Neural cell (in vitro differentiated cells): ENCODE measurements around the gene CSMD2. TPM values are rescaled to one million over a fixed set of nuclear protein-coding genes. Genes with fewer than 3 reads are reported as not detected.

Experiments used
- H2AFZ ChIP-seq: fragments of 200-600, 300-800 bp; sonication (generic), shearing (Covaris generic); 2 replicates; pipeline ENCODE4 v1.6.0; 2014; ENCODE audit warnings: low read depth, mild to moderate bottlenecking, antibody characterized with exemption, low read length, moderate library complexity
- H3F3A ChIP-seq: fragments of 200-600 bp; shearing (Covaris generic); 2 replicates; pipeline ENCODE4 v1.6.1; 2016; ENCODE audit warnings: mild to moderate bottlenecking, moderate library complexity, mixed read lengths, antibody characterized with exemption, low read length; ENCODE audit not compliant: insufficient read depth, poor library complexity, severe bottlenecking
- H3K27ac ChIP-seq: fragments of 200-600, 300-800 bp; sonication (generic), shearing (Covaris generic); 2 replicates; pipeline ENCODE4 v1.5.1; 2014; ENCODE audit warnings: mild to moderate bottlenecking, low read length, moderate library complexity
- H3K27me3 ChIP-seq: fragments of 300-800, 200-600 bp; sonication (generic), shearing (Covaris generic); 2 replicates; pipeline ENCODE4 v1.6.0; 2014; ENCODE audit warnings: mild to moderate bottlenecking, low read depth, low read length, moderate library complexity; ENCODE audit not compliant: insufficient read depth
- H3K36me3 ChIP-seq: fragments of 300-800, 200-600 bp; sonication (generic), shearing (Covaris generic); 2 replicates; pipeline ENCODE4 v1.5.1; 2014; ENCODE audit warnings: mild to moderate bottlenecking, antibody characterized with exemption, low read length, moderate library complexity; ENCODE audit not compliant: insufficient read depth
- H3K4me2 ChIP-seq: fragments of 300-800, 200-600 bp; sonication (generic), shearing (Covaris generic); 2 replicates; pipeline ENCODE4 v1.6.0; 2014; ENCODE audit warnings: mild to moderate bottlenecking, low read length
- H3K4me3 ChIP-seq: fragments of 300-800, 200-600 bp; sonication (generic), shearing (Covaris generic); 2 replicates; pipeline ENCODE4 v1.5.1; 2014; ENCODE audit warnings: mild to moderate bottlenecking, low read length, moderate library complexity
- H3K79me2 ChIP-seq: fragments of 200-600 bp; shearing (Covaris generic); replicated peaks from 2 replicates; pipeline ENCODE4 v1.6.0; 2014; ENCODE audit warnings: mild to moderate bottlenecking, low read length, moderate library complexity; ENCODE audit not compliant: insufficient read depth
- H3K9ac ChIP-seq: fragments of 300-800, 200-600 bp; sonication (generic), shearing (Covaris generic); 2 replicates; pipeline ENCODE4 v1.6.1; 2016; ENCODE audit warnings: mild to moderate bottlenecking, low read length, mixed read lengths
- H3K9me2 ChIP-seq: fragments of 200-600 bp; shearing (Covaris generic); 2 replicates; pipeline ENCODE4 v1.6.1; 2016; ENCODE audit warnings: mild to moderate bottlenecking, low read length, mixed read lengths; ENCODE audit not compliant: insufficient read depth
- H3K9me3 ChIP-seq: fragments of 200-600, 300-800 bp; sonication (generic), shearing (Covaris generic); 2 replicates; pipeline ENCODE4 v1.6.1; 2016; ENCODE audit warnings: mild to moderate bottlenecking, mixed run types, low read length, moderate library complexity, mixed read lengths
- H4K20me1 ChIP-seq: fragments of 200-600 bp; shearing (Covaris generic); 2 replicates; pipeline ENCODE4 v1.6.1; 2016; ENCODE audit warnings: mild to moderate bottlenecking, mixed run types; ENCODE audit not compliant: insufficient read depth
- EP300 ChIP-seq: fragments of 450-650 bp; conservative IDR thresholded peaks from 2 replicates; pipeline ENCODE4 v1.6.1; 2014; ENCODE audit warnings: antibody characterized with exemption, mild to moderate bottlenecking, moderate library complexity; ENCODE audit not compliant: poor library complexity, severe bottlenecking
- EZH2 ChIP-seq: fragments of 200-600, 300-800 bp; shearing (Covaris generic), sonication (generic); IDR thresholded peaks from 2 replicates; pipeline ENCODE4 v1.6.1; 2014; ENCODE audit warnings: antibody characterized with exemption, low read length, borderline replicate concordance, mild to moderate bottlenecking; ENCODE audit not compliant: insufficient read depth, poor library complexity, severe bottlenecking
- MXI1 ChIP-seq: fragments of 450-650 bp; conservative IDR thresholded peaks from 2 replicates; pipeline ENCODE4 v1.6.1; 2014; ENCODE audit warnings: antibody characterized with exemption, mild to moderate bottlenecking; ENCODE audit not compliant: poor library complexity, severe bottlenecking
- POLR2AphosphoS5 ChIP-seq: IDR thresholded peaks from 2 replicates; pipeline ENCODE4 v1.6.1; 2012
- RAD21 ChIP-seq: fragments of 450-650 bp; conservative IDR thresholded peaks from 2 replicates; pipeline ENCODE4 v1.6.1; 2014; ENCODE audit warnings: antibody characterized with exemption, mild to moderate bottlenecking, moderate library complexity
- SMC3 ChIP-seq: fragments of 450-650 bp; conservative IDR thresholded peaks from 2 replicates; pipeline ENCODE4 v1.6.1; 2014; ENCODE audit warnings: antibody characterized with exemption, mild to moderate bottlenecking, moderate library complexity; ENCODE audit not compliant: poor library complexity
- TAF1 ChIP-seq: IDR thresholded peaks from 2 replicates; pipeline ENCODE4 v1.6.1; 2012; ENCODE audit warnings: low read depth
- polyA plus RNA-seq: library from polyadenylated mRNA; depleted of rRNA; stranded (reverse); fragments of >200 nt; gene quantifications from 2 replicates; pipeline ENCODE4 v1.2.3, GENCODE V29; 2014
- TF ChIP-seq, protein P1 (sequence below): IDR thresholded peaks from 2 replicates; pipeline ENCODE4 v1.6.1; 2012; ENCODE audit warnings: borderline replicate concordance
- TF ChIP-seq, protein P2 (sequence below): fragments of 450-650 bp; IDR thresholded peaks from 2 replicates; pipeline ENCODE4 v1.5.1; 2014; ENCODE audit warnings: antibody characterized with exemption, mild to moderate bottlenecking, moderate library complexity; ENCODE audit not compliant: poor library complexity, severe bottlenecking

The CSMD2 gene
- polyA plus RNA-seq, 1 donor from 2014 or later: 9.6 TPM

DNA sequence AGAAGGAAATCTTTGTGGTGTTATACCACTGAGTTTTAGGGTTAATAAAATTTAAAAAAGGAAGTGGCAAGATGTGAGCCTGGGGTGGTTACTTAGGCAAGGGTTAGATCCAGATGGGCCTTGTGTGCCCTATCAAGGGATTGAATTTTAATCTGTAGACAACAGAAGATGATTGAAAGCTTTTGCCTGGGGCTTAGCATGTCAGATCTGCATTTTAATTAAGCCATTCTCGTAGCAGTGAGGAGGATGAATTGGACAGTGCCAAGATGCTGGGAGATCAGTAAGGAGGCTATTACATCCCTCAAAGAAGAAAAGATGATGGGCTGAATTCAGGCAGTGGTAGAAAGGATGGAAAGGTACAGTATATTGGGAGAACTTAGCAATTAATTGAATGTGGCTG lies 258.9 kb downstream of the CSMD2 start:
- TF ChIP-seq, protein P1, sequence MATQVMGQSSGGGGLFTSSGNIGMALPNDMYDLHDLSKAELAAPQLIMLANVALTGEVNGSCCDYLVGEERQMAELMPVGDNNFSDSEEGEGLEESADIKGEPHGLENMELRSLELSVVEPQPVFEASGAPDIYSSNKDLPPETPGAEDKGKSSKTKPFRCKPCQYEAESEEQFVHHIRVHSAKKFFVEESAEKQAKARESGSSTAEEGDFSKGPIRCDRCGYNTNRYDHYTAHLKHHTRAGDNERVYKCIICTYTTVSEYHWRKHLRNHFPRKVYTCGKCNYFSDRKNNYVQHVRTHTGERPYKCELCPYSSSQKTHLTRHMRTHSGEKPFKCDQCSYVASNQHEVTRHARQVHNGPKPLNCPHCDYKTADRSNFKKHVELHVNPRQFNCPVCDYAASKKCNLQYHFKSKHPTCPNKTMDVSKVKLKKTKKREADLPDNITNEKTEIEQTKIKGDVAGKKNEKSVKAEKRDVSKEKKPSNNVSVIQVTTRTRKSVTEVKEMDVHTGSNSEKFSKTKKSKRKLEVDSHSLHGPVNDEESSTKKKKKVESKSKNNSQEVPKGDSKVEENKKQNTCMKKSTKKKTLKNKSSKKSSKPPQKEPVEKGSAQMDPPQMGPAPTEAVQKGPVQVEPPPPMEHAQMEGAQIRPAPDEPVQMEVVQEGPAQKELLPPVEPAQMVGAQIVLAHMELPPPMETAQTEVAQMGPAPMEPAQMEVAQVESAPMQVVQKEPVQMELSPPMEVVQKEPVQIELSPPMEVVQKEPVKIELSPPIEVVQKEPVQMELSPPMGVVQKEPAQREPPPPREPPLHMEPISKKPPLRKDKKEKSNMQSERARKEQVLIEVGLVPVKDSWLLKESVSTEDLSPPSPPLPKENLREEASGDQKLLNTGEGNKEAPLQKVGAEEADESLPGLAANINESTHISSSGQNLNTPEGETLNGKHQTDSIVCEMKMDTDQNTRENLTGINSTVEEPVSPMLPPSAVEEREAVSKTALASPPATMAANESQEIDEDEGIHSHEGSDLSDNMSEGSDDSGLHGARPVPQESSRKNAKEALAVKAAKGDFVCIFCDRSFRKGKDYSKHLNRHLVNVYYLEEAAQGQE: no peak
- TF ChIP-seq EZH2 (no peak), POLR2AphosphoS5 (no peak), RAD21 (no peak)
- H3K4me3 ChIP-seq: no peak overlapping the region
- no peaks in the 10 kb centered on the region for H3K27me3 ChIP-seq
- H3K36me3 ChIP-seq: no peaks in the 10 kb centered on the region
- no peaks in the 10 kb centered on the region for H3F3A ChIP-seq
- H3K9me3 ChIP-seq: no peaks in the 10 kb centered on the region
- no peak overlapping the region for H2AFZ ChIP-seq
- no peaks in the 10 kb centered on the region for H4K20me1 ChIP-seq
- H3K9me2 ChIP-seq: no peaks in the 10 kb centered on the region
- no peak overlapping the region for H3K27ac ChIP-seq
- H3K9ac ChIP-seq: no peak overlapping the region
- no peaks in the 10 kb centered on the region for H3K79me2 ChIP-seq
- H3K4me2 ChIP-seq: no peak overlapping the region

- Histone ChIP-seq H3K4me3 (no peak overlapping the region), H3K27me3 (no peaks in the 10 kb centered on the region), H3K4me2 (no peak overlapping the region), H3F3A (no peaks in the 10 kb centered on the region), H3K36me3 (no peaks in the 10 kb centered on the region), H2AFZ (no peak overlapping the region), H3K9me2 (no peaks in the 10 kb centered on the region), H3K9ac (no peak overlapping the region), H3K9me3 (no peaks in the 10 kb centered on the region), H3K27ac (no peak overlapping the region), H3K79me2 (no peaks in the 10 kb centered on the region), H4K20me1 (no peaks in the 10 kb centered on the region)
- TF ChIP-seq SMC3 (no peak), TAF1 (no peak), MXI1 (no peak), EP300 (no peak), EZH2 (no peak), RAD21 (no peak), POLR2AphosphoS5 (no peak)
- TF ChIP-seq, protein P2, sequence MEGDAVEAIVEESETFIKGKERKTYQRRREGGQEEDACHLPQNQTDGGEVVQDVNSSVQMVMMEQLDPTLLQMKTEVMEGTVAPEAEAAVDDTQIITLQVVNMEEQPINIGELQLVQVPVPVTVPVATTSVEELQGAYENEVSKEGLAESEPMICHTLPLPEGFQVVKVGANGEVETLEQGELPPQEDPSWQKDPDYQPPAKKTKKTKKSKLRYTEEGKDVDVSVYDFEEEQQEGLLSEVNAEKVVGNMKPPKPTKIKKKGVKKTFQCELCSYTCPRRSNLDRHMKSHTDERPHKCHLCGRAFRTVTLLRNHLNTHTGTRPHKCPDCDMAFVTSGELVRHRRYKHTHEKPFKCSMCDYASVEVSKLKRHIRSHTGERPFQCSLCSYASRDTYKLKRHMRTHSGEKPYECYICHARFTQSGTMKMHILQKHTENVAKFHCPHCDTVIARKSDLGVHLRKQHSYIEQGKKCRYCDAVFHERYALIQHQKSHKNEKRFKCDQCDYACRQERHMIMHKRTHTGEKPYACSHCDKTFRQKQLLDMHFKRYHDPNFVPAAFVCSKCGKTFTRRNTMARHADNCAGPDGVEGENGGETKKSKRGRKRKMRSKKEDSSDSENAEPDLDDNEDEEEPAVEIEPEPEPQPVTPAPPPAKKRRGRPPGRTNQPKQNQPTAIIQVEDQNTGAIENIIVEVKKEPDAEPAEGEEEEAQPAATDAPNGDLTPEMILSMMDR: no peak
- TF ChIP-seq, protein P1: no peak
These were observed 259.8 kb downstream of the CSMD2 start for GRCh38 chr1:33905241-33905640.
